HepG2 (cell line): ENCODE measurements around the gene LGALS3. TPM values are rescaled to one million over a fixed set of nuclear protein-coding genes. Genes with fewer than 3 reads are reported as not detected.

Experiments
- ARID5B ChIP-seq: IDR thresholded peaks from 2 replicates; pipeline ENCODE4 v1.4.0; 2020; ENCODE audit warnings: mild to moderate bottlenecking, missing genetic modification reagents
- ATF1 ChIP-seq: IDR thresholded peaks from 2 replicates; pipeline ENCODE4 v1.6.1; 2016; ENCODE audit warnings: mild to moderate bottlenecking, control low read depth
- ATF6 ChIP-seq: sonication (generic); formaldehyde crosslinking; conservative IDR thresholded peaks from 2 replicates; pipeline ENCODE4 v1.4.0; 2020; ENCODE audit warnings: missing genetic modification reagents
- CREM ChIP-seq, 2 experiments: sonication (generic) in 1 of 2; formaldehyde crosslinking in 1 of 2; IDR thresholded peaks; 2 replicates each; pipeline versions ENCODE4 v1.4.0 to v1.6.1; 2016 to 2020; ENCODE audit warnings: antibody characterized with exemption in 1 of 2, mild to moderate bottlenecking in 1 of 2, missing genetic modification reagents in 1 of 2
- DRAP1 ChIP-seq: IDR thresholded peaks from 2 replicates; pipeline ENCODE4 v1.6.1; 2016; ENCODE audit warnings: missing genetic modification reagents, missing compliant biosample characterization
- JUNB ChIP-seq: sonication (generic); formaldehyde crosslinking; IDR thresholded peaks from 2 replicates; pipeline ENCODE4 v1.8.0; 2022; ENCODE audit warnings: missing genetic modification reagents, mild to moderate bottlenecking, borderline replicate concordance
- LRRFIP1 ChIP-seq: sonication (generic); formaldehyde crosslinking; conservative IDR thresholded peaks from 2 replicates; pipeline ENCODE4 v1.4.0; 2020; ENCODE audit warnings: missing genetic modification reagents
- SKI ChIP-seq: fragments of 450-650 bp; IDR thresholded peaks from one replicate; pipeline ENCODE4 v1.6.1; 2018; ENCODE audit warnings: mild to moderate bottlenecking; ENCODE audit not compliant: partially characterized antibody
- THAP9 ChIP-seq: sonication (generic); formaldehyde crosslinking; IDR thresholded peaks from 2 replicates; pipeline ENCODE4; 2020; ENCODE audit warnings: missing genetic modification reagents, mild to moderate bottlenecking, borderline replicate concordance
- XBP1 ChIP-seq: sonication (generic); formaldehyde crosslinking; IDR thresholded peaks from 2 replicates; pipeline ENCODE4 v1.5.0; 2020; ENCODE audit warnings: missing genetic modification reagents
- XRCC5 ChIP-seq: fragments of 200-400 bp; formaldehyde crosslinking; optimal IDR thresholded peaks from 2 replicates; pipeline ENCODE3; 2017; ENCODE audit warnings: mild to moderate bottlenecking, low read length
- ZNF749 ChIP-seq: sonication (generic); formaldehyde crosslinking; IDR thresholded peaks from 2 replicates; pipeline ENCODE4 v1.8.0; 2022; ENCODE audit warnings: mild to moderate bottlenecking, missing genetic modification reagents, moderate library complexity, borderline replicate concordance
- polyA plus RNA-seq, 8 experiments: library from polyadenylated mRNA; depleted of rRNA in 3 of 8; stranded (reverse) in 7 of 8; unstranded in 1 of 8; fragments of >200 nt; fragmentation: Illumina TruSeq in 4 of 8; extraction: Trizol in 4 of 8; gene quantifications; 2 replicates each; pipeline versions ENCODE4 v1.2.1 to v1.2.3, GENCODE V29; 2011 to 2016; ENCODE audit warnings: low read depth in 4 of 8, missing spikeins in 1 of 8, mixed read lengths in 1 of 8; ENCODE audit not compliant: insufficient read depth in 1 of 8
- total RNA-seq, 5 experiments: library from RNA; depleted of rRNA; stranded (reverse); fragments of >200 nt; fragmentation: Illumina TruSeq; extraction: Trizol; gene quantifications; 2 replicates each; pipeline ENCODE4 v1.2.3, GENCODE V29; 2016; ENCODE audit warnings: low read depth in 1 of 5

LGALS3 gene
- total and polyA plus RNA-seq, 2 of the 13 experiments (the other 11 are each of a cell fraction or from before 2014, with no cell fraction given) = 5.0 to 97.4 TPM

GRCh38 chr14:55191203-55192053 lies 62.4 kb downstream of the LGALS3 start, which contains the start of gene DLGAP5 (continued):
- TF ChIP-seq XRCC5 (peak; percentile 59), ZNF749 (peak; percentile 90; the same call in 1 of the 2 replicates), XBP1 (CRISPR knock-in tag) (no peak), SKI (no peak), ATF6 (CRISPR knock-in tag) (no peak), THAP9 (CRISPR knock-in tag) (peak; percentile 51; the same call in 1 of the 2 replicates), DRAP1 (CRISPR knock-in tag) (peak; percentile 78), ATF1 (CRISPR knock-in tag) (peak; percentile 78), JUNB (CRISPR knock-in tag) (peak; percentile 88), CREM (IDR thresholded peaks at IDR 0.05) (peak; percentile 77), CREM (CRISPR knock-in tag; IDR thresholded peaks at IDR 0.05) (no peak), LRRFIP1 (CRISPR knock-in tag) (no peak), ARID5B (no peak)
